Caco-2 (cell line): ENCODE results near the gene FBXO34. TPM values are rescaled to one million over a fixed set of nuclear protein-coding genes. Genes with fewer than 3 reads are reported as not detected.

Experiments used
- BruUV-seq: library from RNA; stranded (reverse); fragments of 400-500 nt; replicated peaks from 2 replicates; lab custom pipeline; 2021; lab: Mats Ljungman, UMichigan
- CTCF ChIA-PET: fragments of 300-600 bp; sonication (Branson Sonifier 250); formaldehyde crosslinking; loops from one replicate; lab custom pipeline; 2022; ENCODE audit warnings: antibody characterized with exemption; lab: Charles Lee
- POLR2A ChIA-PET: fragments of 300-600 bp; sonication (Branson Sonifier 250); formaldehyde crosslinking; loops from one replicate; lab custom pipeline; 2022; ENCODE audit warnings: antibody characterized with exemption; lab: Charles Lee
- DNase-seq, 2 experiments: peaks; one replicate each; pipeline versions ENCODE4 v3.0.0 to v3.0.0-alpha.2; 2020 to 2022
- H3K27me3 ChIP-seq: replicated peaks from 2 replicates; pipeline ENCODE4 v1.6.0; 2011; ENCODE audit warnings: low read length; ENCODE audit not compliant: control insufficient read depth, insufficient read depth
- H3K36me3 ChIP-seq: 2 replicates; pipeline ENCODE4 v1.5.1; 2011; ENCODE audit warnings: low read length; ENCODE audit not compliant: control insufficient read depth, insufficient read depth
- H3K4me1 ChIP-seq: fragments of 250-450 bp; sonication (Bioruptor Pico); 2 replicates; pipeline ENCODE4 v1.5.1; 2020; ENCODE audit warnings: mild to moderate bottlenecking
- H3K4me3 ChIP-seq: 2 replicates; pipeline ENCODE4 v1.5.1; 2011; ENCODE audit warnings: low read depth, mild to moderate bottlenecking, control low read depth, low read length
- H3K9me3 ChIP-seq: fragments of 250-450 bp; sonication (Bioruptor Pico); 2 replicates; pipeline ENCODE4 v1.5.1; 2020; ENCODE audit warnings: mild to moderate bottlenecking, moderate library complexity
- H3K27ac Mint-ChIP-seq: one replicate; pipeline ENCODE4 v1.8.0; 2022; ENCODE audit warnings: mixed read lengths; ENCODE audit not compliant: unreplicated experiment
- H3K27me3 Mint-ChIP-seq: one replicate; pipeline ENCODE4 v1.8.0; 2022; ENCODE audit warnings: mixed read lengths; ENCODE audit not compliant: insufficient read depth, unreplicated experiment
- H3K36me3 Mint-ChIP-seq: one replicate; pipeline ENCODE4 v1.8.0; 2022; ENCODE audit warnings: mild to moderate bottlenecking, mixed read lengths; ENCODE audit not compliant: insufficient read depth, unreplicated experiment
- H3K4me1 Mint-ChIP-seq: one replicate; pipeline ENCODE4 v1.8.0; 2022; ENCODE audit warnings: low read depth, mixed read lengths; ENCODE audit not compliant: unreplicated experiment
- H3K4me3 Mint-ChIP-seq: one replicate; pipeline ENCODE4 v1.8.0; 2022; ENCODE audit warnings: mild to moderate bottlenecking, moderate library complexity, mixed read lengths; ENCODE audit not compliant: unreplicated experiment
- H3K9me3 Mint-ChIP-seq: one replicate; pipeline ENCODE4 v1.8.0; 2022; ENCODE audit warnings: mixed read lengths; ENCODE audit not compliant: unreplicated experiment
- CTCF ChIP-seq, 2 experiments: fragments of 200-600 bp in 1 of 2; IDR thresholded peaks; 1 replicate in 1 of 2; 2 replicates in 1 of 2; pipeline versions ENCODE4 v1.5.1 to v1.8.0; 2011 to 2022; ENCODE audit warnings: antibody characterized with exemption in 1 of 2, control low read depth in 1 of 2, inconsistent platforms in 1 of 2, low read depth in 1 of 2, low read length in 1 of 2, mild to moderate bottlenecking in 1 of 2, moderate library complexity in 1 of 2; ENCODE audit not compliant: insufficient read depth in 1 of 2, severe bottlenecking in 1 of 2, unreplicated experiment in 1 of 2
- intact Hi-C: fragments of 100-400 bp; cut with micrococcal nuclease; formaldehyde crosslinking; loops from one replicate; pipeline ENCODE4 v1.10.0; 2022; ENCODE audit not compliant: unreplicated experiment
- total RNA-seq: library from RNA; stranded (reverse); gene quantifications from 2 replicates; pipeline ENCODE4 v1.2.3, GENCODE V29; 2022

Gene FBXO34
- total RNA-seq, 1 experiment from 2014 or later, result 23.7 TPM

GRCh38 chr14:55271572-55272298, 514 bp downstream of the FBXO34 start:
- Mint-ChIP-seq H3K27me3 (no peaks in the 10 kb centered on the region), H3K36me3 (peaks cover 14% of the 10 kb centered on the region), H3K4me1 (peaks cover 40% of the 10 kb centered on the region), H3K9me3 (no peaks in the 10 kb centered on the region), H3K27ac (peak overlapping the region; percentile 94), H3K4me3 (peak overlapping the region; percentile 84)
- intact Hi-C loops, result loop anchor here (1.0 kb wide), 4 partner anchors 45 to 159 kb away; no protein-coding TSS in a partner anchor
- CTCF ChIA-PET, result interaction anchor here (0.6 to 2.4 kb wide), 2 partner anchors 38 to 83 kb away, joined by 4 to 24 read pairs; no protein-coding TSS in a partner anchor
- no peaks in the 10 kb centered on the region for H3K36me3 ChIP-seq
- H3K4me1 ChIP-seq, result peaks cover 52% of the 10 kb centered on the region
- H3K4me3 ChIP-seq, result peak overlapping the region; percentile 100
- DNase-seq, result peak; percentile 84 to 86
- no TSS peak for BruUV-seq
- no peaks in the 10 kb centered on the region for H3K9me3 ChIP-seq
- TF ChIP-seq CTCF (IDR thresholded peaks at IDR 0.05; ENCODE audit: insufficient read depth in 1 of 2, low read depth in 1 of 2, low read length in 1 of 2, severe bottlenecking in 1 of 2, unreplicated experiment in 1 of 2), result no peak
- no peaks in the 10 kb centered on the region for H3K27me3 ChIP-seq
- POLR2A ChIA-PET, result interaction anchor here (0.5 to 0.6 kb wide), 2 partner anchors 12 to 137 kb away, joined by 3 to 4 read pairs; no protein-coding TSS in a partner anchor

- Histone ChIP-seq H3K9me3 (no peaks in the 10 kb centered on the region), H3K4me3 (peak overlapping the region; percentile 100), H3K27me3 (no peaks in the 10 kb centered on the region), H3K36me3 (no peaks in the 10 kb centered on the region), H3K4me1 (peaks cover 57% of the 10 kb centered on the region)
- Mint-ChIP-seq H3K4me1 (peaks cover 46% of the 10 kb centered on the region), H3K27me3 (no peaks in the 10 kb centered on the region), H3K27ac (peak overlapping the region; percentile 94), H3K36me3 (peaks cover 14% of the 10 kb centered on the region), H3K4me3 (peak overlapping the region; percentile 84), H3K9me3 (no peaks in the 10 kb centered on the region)
- no peak for TF ChIP-seq CTCF (IDR thresholded peaks at IDR 0.05; ENCODE audit: insufficient read depth in 1 of 2, low read depth in 1 of 2, low read length in 1 of 2, severe bottlenecking in 1 of 2, unreplicated experiment in 1 of 2)
- no peak for DNase-seq
- no TSS peak for BruUV-seq
- ChIA-PET CTCF (interaction anchor here (2.4 kb wide), 1 partner anchor 82 kb away, joined by 24 read pairs; no protein-coding TSS in a partner anchor), POLR2A (interaction anchor here (0.5 to 0.6 kb wide), 2 partner anchors 11 to 138 kb away, joined by 3 to 4 read pairs; no protein-coding TSS in a partner anchor)
- intact Hi-C loops, result no loop called here
These were observed 1.2 kb downstream of the FBXO34 start for GRCh38 chr14:55272387-55272786.

- CTCF ChIA-PET, result no interaction called here
- no peak for DNase-seq
- Histone ChIP-seq H3K27me3 (no peaks in the 10 kb centered on the region), H3K4me3 (peak overlapping the region; percentile 100), H3K9me3 (no peaks in the 10 kb centered on the region), H3K36me3 (no peaks in the 10 kb centered on the region), H3K4me1 (peaks cover 51% of the 10 kb centered on the region)
- TSS peak; percentile 44 for BruUV-seq
- Mint-ChIP-seq H3K4me1 (peaks cover 44% of the 10 kb centered on the region), H3K27ac (peak overlapping the region; percentile 94), H3K4me3 (peak overlapping the region; percentile 84), H3K9me3 (no peaks in the 10 kb centered on the region), H3K36me3 (peaks cover 14% of the 10 kb centered on the region), H3K27me3 (no peaks in the 10 kb centered on the region)
- TF ChIP-seq CTCF (IDR thresholded peaks at IDR 0.05; ENCODE audit: insufficient read depth in 1 of 2, low read depth in 1 of 2, low read length in 1 of 2, severe bottlenecking in 1 of 2, unreplicated experiment in 1 of 2), result no peak
- intact Hi-C loops, result no loop called here
- POLR2A ChIA-PET, result no interaction called here
These were observed 1.7 kb downstream of the FBXO34 start for GRCh38 chr14:55272922-55273321.
